K562 (cell line): ENCODE results near the gene EMILIN1. TPM values are rescaled to one million over a fixed set of nuclear protein-coding genes. Genes with fewer than 3 reads are reported as not detected.

Experiments
- ARID1B ChIP-seq: fragments of 450-650 bp; IDR thresholded peaks from 2 replicates; pipeline ENCODE4 v1.6.1; 2016; ENCODE audit warnings: antibody characterized with exemption, mild to moderate bottlenecking, inconsistent platforms
- ARNT ChIP-seq, 2 experiments: fragments of 450-650 bp; IDR thresholded peaks; 2 replicates each; pipeline ENCODE4 v1.6.1; 2016; ENCODE audit warnings: mild to moderate bottlenecking in 1 of 2
- CBX3 ChIP-seq, 2 experiments: IDR thresholded peaks; 1 replicate in 1 of 2; 2 replicates in 1 of 2; pipeline ENCODE4 v1.6.1; 2012; ENCODE audit warnings: inconsistent platforms in 2 of 2, low read length in 2 of 2, borderline replicate concordance in 1 of 2, control low read depth in 1 of 2
- ELF4 ChIP-seq: fragments of 450-650 bp; formaldehyde crosslinking; IDR thresholded peaks from 2 replicates; pipeline ENCODE4 v1.4.0; 2022; ENCODE audit warnings: missing genetic modification characterization
- ETV1 ChIP-seq: fragments of 450-650 bp; conservative IDR thresholded peaks from 2 replicates; pipeline ENCODE4 v1.6.1; 2016; ENCODE audit warnings: missing genetic modification characterization, control low read depth, low read depth, missing compliant biosample characterization
- EZH2 ChIP-seq: IDR thresholded peaks from 2 replicates; pipeline ENCODE4 v1.6.1; 2012; ENCODE audit warnings: low read depth, mild to moderate bottlenecking, inconsistent platforms, low read length, borderline replicate concordance
- GABPB1 ChIP-seq: sonication (generic); formaldehyde crosslinking; IDR thresholded peaks from 2 replicates; pipeline ENCODE4 v1.8.0; 2022; ENCODE audit warnings: mild to moderate bottlenecking, missing genetic modification reagents
- GTF3C2 ChIP-seq: IDR thresholded peaks from 3 replicates; pipeline ENCODE4 v1.6.1; 2011; ENCODE audit warnings: borderline replicate concordance, mild to moderate bottlenecking, moderate library complexity; ENCODE audit not compliant: insufficient read length; ENCODE audit errors: extremely low read depth
- L3MBTL2 ChIP-seq: fragments of 450-650 bp; IDR thresholded peaks from 2 replicates; pipeline ENCODE4 v1.6.1; 2016; ENCODE audit warnings: mild to moderate bottlenecking, moderate library complexity
- LCOR ChIP-seq: sonication (generic); formaldehyde crosslinking; IDR thresholded peaks from 2 replicates; pipeline ENCODE4 v1.8.0; 2022; ENCODE audit warnings: mild to moderate bottlenecking, missing genetic modification reagents
- MAFG ChIP-seq: fragments of 450-650 bp; conservative IDR thresholded peaks from 2 replicates; pipeline ENCODE4 v1.6.1; 2016; ENCODE audit warnings: missing genetic modification characterization, missing compliant biosample characterization
- NELFE ChIP-seq: IDR thresholded peaks from 2 replicates; pipeline ENCODE4 v1.6.1; 2011; ENCODE audit warnings: mild to moderate bottlenecking; ENCODE audit not compliant: insufficient read depth, insufficient read length
- NFXL1 ChIP-seq: fragments of 450-650 bp; formaldehyde crosslinking; IDR thresholded peaks from 2 replicates; pipeline ENCODE4 v1.4.0; 2021; ENCODE audit warnings: mild to moderate bottlenecking
- OTX1 ChIP-seq: fragments of 450-650 bp; formaldehyde crosslinking; IDR thresholded peaks from 2 replicates; pipeline ENCODE4 v1.4.0; 2022; ENCODE audit warnings: mild to moderate bottlenecking
- PCBP1 ChIP-seq: fragments of 200-400 bp; formaldehyde crosslinking; IDR thresholded peaks from 2 replicates; pipeline ENCODE4 v1.6.1; 2018; ENCODE audit warnings: mild to moderate bottlenecking, low read depth, low read length; ENCODE audit not compliant: poor library complexity, severe bottlenecking
- PHF8 ChIP-seq: fragments of 200-600 bp; sonication (generic); IDR thresholded peaks from 2 replicates; pipeline ENCODE4 v1.6.1; 2012; ENCODE audit warnings: mixed run types, mild to moderate bottlenecking, inconsistent platforms, low read length, moderate library complexity, borderline replicate concordance
- POLR2AphosphoS5 ChIP-seq: IDR thresholded peaks from 2 replicates; pipeline ENCODE4 v1.6.1; 2011; ENCODE audit warnings: mild to moderate bottlenecking, low read depth, low read length, moderate library complexity; ENCODE audit not compliant: control insufficient read depth, insufficient read depth
- POLR3A ChIP-seq: IDR thresholded peaks from 2 replicates; pipeline ENCODE4 v1.6.1; 2011; ENCODE audit warnings: borderline replicate concordance, mild to moderate bottlenecking, moderate library complexity; ENCODE audit not compliant: insufficient read length, insufficient read depth; ENCODE audit errors: extremely low read depth
- TAF1 ChIP-seq: IDR thresholded peaks from 2 replicates; pipeline ENCODE4 v1.6.1; 2011; ENCODE audit warnings: mild to moderate bottlenecking, low read length, moderate library complexity; ENCODE audit not compliant: insufficient read depth, control insufficient read depth, severe bottlenecking; ENCODE audit errors: extremely low read depth
- TAF7 ChIP-seq: fragments of 450-650 bp; IDR thresholded peaks from 2 replicates; pipeline ENCODE4 v1.6.1; 2016; ENCODE audit warnings: missing genetic modification characterization, missing compliant biosample characterization
- ZBTB9 ChIP-seq: fragments of 450-650 bp; formaldehyde crosslinking; IDR thresholded peaks from 2 replicates; pipeline ENCODE4 v1.4.0; 2020; ENCODE audit warnings: mild to moderate bottlenecking, moderate library complexity
- ZKSCAN3 ChIP-seq: fragments of 250-450 bp; sonication (Bioruptor Pico); IDR thresholded peaks from 2 replicates; pipeline ENCODE4 v1.4.0; 2020
- ZNF140 ChIP-seq: fragments of 250-450 bp; sonication (Bioruptor Pico); IDR thresholded peaks from 2 replicates; pipeline ENCODE4 v1.8.0; 2021; ENCODE audit warnings: moderate library complexity, mild to moderate bottlenecking, inconsistent platforms
- ZNF445 ChIP-seq: fragments of 250-450 bp; sonication (Bioruptor Pico); IDR thresholded peaks from 2 replicates; pipeline ENCODE4 v1.4.0; 2020; ENCODE audit warnings: low read depth, mild to moderate bottlenecking, moderate library complexity
- ZNF785 ChIP-seq: fragments of 250-450 bp; sonication (Bioruptor Pico); IDR thresholded peaks from 2 replicates; pipeline ENCODE4 v1.4.0; 2020; ENCODE audit warnings: mild to moderate bottlenecking
- polyA plus RNA-seq, 8 experiments: library from polyadenylated mRNA; depleted of rRNA in 4 of 8; stranded (reverse) in 5 of 8; unstranded in 3 of 8; fragments of >200 nt; fragmentation: Nextera tagmentation in 2 of 8; fragmentation: Illumina TruSeq in 1 of 8; extraction: Ambion mirVana in 2 of 8; extraction: Trizol in 1 of 8; gene quantifications; 2 replicates each; pipeline versions ENCODE4 v1.2.1 to v1.2.3, GENCODE V29; 2011 to 2014; ENCODE audit warnings: inconsistent platforms in 1 of 8, missing spikeins in 1 of 8
- total RNA-seq, 7 experiments: library from RNA; depleted of rRNA in 6 of 7; stranded (reverse); fragments of >200 nt in 6 of 7; fragmentation: Illumina TruSeq in 2 of 7; extraction: Trizol in 2 of 7; gene quantifications; 2 replicates each; pipeline versions ENCODE4 v1.2.1 to v1.2.3, GENCODE V29; 2011 to 2021; ENCODE audit warnings: low replicate concordance in 1 of 7

Gene EMILIN1
- total and polyA plus RNA-seq, 9 of the 15 experiments (the other 6 are each of a cell fraction or from before 2014, with no cell fraction given) = 0.04 to 2.7 (median 0.54) TPM; not detected in 2

- no peak for TF ChIP-seq GTF3C2
- no peak for TF ChIP-seq CBX3 (IDR thresholded peaks at IDR 0.05; ENCODE audit: borderline replicate concordance in 1 of 2, low read length in 2 of 2)
- TF ChIP-seq L3MBTL2 = no peak
- TF ChIP-seq LCOR (CRISPR knock-in tag) = 0 out of 2 replicates have a peak, but pooled peaks have one; percentile 58
- TF ChIP-seq ZNF140 (CRISPR knock-in tag) = no peak
- TF ChIP-seq ZBTB9 (CRISPR knock-in tag) = peak; percentile 54; the same call in 1 of the 2 replicates
- TF ChIP-seq TAF7 (tag) = no peak
- TF ChIP-seq POLR2AphosphoS5 = peak; percentile 71; the same call in 1 of the 2 replicates
- TF ChIP-seq TAF1 = peak; percentile 49
- no peak for TF ChIP-seq OTX1 (CRISPR knock-in tag)
- no peak for TF ChIP-seq NELFE
- 0 out of 2 replicates have a peak, but pooled peaks have one; percentile 22 for TF ChIP-seq GABPB1 (CRISPR knock-in tag)
- no peak for TF ChIP-seq EZH2
- TF ChIP-seq ARID1B = no peak
- TF ChIP-seq ETV1 (tag) = no peak
- no peak for TF ChIP-seq MAFG (tag)
- TF ChIP-seq POLR3A = no peak
- TF ChIP-seq PCBP1 = peak; percentile 74
- TF ChIP-seq ARNT (IDR thresholded peaks at IDR 0.05) = no peak
- TF ChIP-seq ELF4 (CRISPR knock-in tag) = no peak
- TF ChIP-seq NFXL1 (CRISPR knock-in tag) = no peak
- peak; percentile 90; the same call in 1 of the 2 replicates for TF ChIP-seq PHF8
- no peak for TF ChIP-seq ZKSCAN3
- TF ChIP-seq ZNF785 (CRISPR knock-in tag) = no peak
- no peak for TF ChIP-seq ZNF445 (CRISPR knock-in tag)
These were observed 55.7 kb downstream of the EMILIN1 start, which contains the start of gene PREB (continued) for GRCh38 chr2:27133905-27134780.
